Amniotic stem cell (primary cell): ENCODE measurements around the gene MAN1C1.
"Not testable (repeated sequence)": the region's sequence is repeated elsewhere in the genome, so short reads cannot be mapped to it uniquely, and the experiment has no call there.

ENCODE experiments used
- DNase-seq: peaks from one replicate; lab custom pipeline; 2025; lab: John Stamatoyannopoulos, UW

Gene MAN1C1

GRCh38 chr1:25698252-25698651 is 81.7 kb downstream of the MAN1C1 start:
- DNase-seq, result no peak

GRCh38 chr1:25699059-25699458 is 82.5 kb downstream of the MAN1C1 start:
- not testable (repeated sequence) for DNase-seq

- no peak for DNase-seq
These were observed 83.0 kb downstream of the MAN1C1 start for GRCh38 chr1:25699500-25700143.

- no peak for DNase-seq
These were observed 83.5 kb downstream of the MAN1C1 start for GRCh38 chr1:25700144-25700523.

- DNase-seq, result no peak
These were observed 84.0 kb downstream of the MAN1C1 start for GRCh38 chr1:25700626-25701025.

- DNase-seq, result no peak
These were observed 84.6 kb downstream of the MAN1C1 start for GRCh38 chr1:25701030-25701785.

GRCh38 chr1:25702101-25702775 is 85.6 kb downstream of the MAN1C1 start:
- no peak for DNase-seq

GRCh38 chr1:25703041-25703440 is 86.5 kb downstream of the MAN1C1 start:
- no peak for DNase-seq

- DNase-seq, result no peak
These were observed 87.2 kb downstream of the MAN1C1 start for GRCh38 chr1:25703671-25704266.

- DNase-seq, result no peak
These were observed 87.7 kb downstream of the MAN1C1 start for GRCh38 chr1:25704267-25704691.

GRCh38 chr1:25705699-25706098 is 89.1 kb downstream of the MAN1C1 start:
- no peak for DNase-seq

GRCh38 chr1:25706146-25707089 is 89.8 kb downstream of the MAN1C1 start:
- DNase-seq, result no peak

- DNase-seq, result no peak
These were observed 90.9 kb downstream of the MAN1C1 start for GRCh38 chr1:25707280-25708016.

- no peak for DNase-seq
These were observed 94.2 kb downstream of the MAN1C1 start for GRCh38 chr1:25710583-25711347.

GRCh38 chr1:25711555-25712298 is 95.1 kb downstream of the MAN1C1 start:
- no peak for DNase-seq

GRCh38 chr1:25712299-25712970 is 95.8 kb downstream of the MAN1C1 start:
- DNase-seq, result no peak

- no peak for DNase-seq
These were observed 97.4 kb downstream of the MAN1C1 start for GRCh38 chr1:25713961-25714360.

- DNase-seq, result no peak
These were observed 97.9 kb downstream of the MAN1C1 start for GRCh38 chr1:25714372-25714931.
